Coronary artery (tissue), 2 donors: ENCODE results near the gene FHIT.

Experiments
- DNase-seq: peaks from one replicate; pipeline ENCODE4 v3.0.0-alpha.2; 2017; ENCODE audit warnings: low spot score
- H3K27ac ChIP-seq, 2 donors: fragments of 200-600 bp; sonication (generic); one replicate each; pipeline ENCODE4 v1.5.1; 2016 to 2019
- H3K4me3 ChIP-seq: fragments of 200-600 bp; sonication (generic); 2 replicates; pipeline ENCODE4 v1.5.1; 2016; ENCODE audit warnings: mild to moderate bottlenecking, moderate library complexity
- TF ChIP-seq, protein P1 (sequence below): fragments of 200-600 bp; sonication (generic); IDR thresholded peaks from one replicate; pipeline ENCODE4 v1.5.1; 2019; ENCODE audit warnings: antibody characterized with exemption

FHIT gene

GRCh38 chr3:60417576-60417975, 833.7 kb downstream of the FHIT start:
- TF ChIP-seq, protein P1, sequence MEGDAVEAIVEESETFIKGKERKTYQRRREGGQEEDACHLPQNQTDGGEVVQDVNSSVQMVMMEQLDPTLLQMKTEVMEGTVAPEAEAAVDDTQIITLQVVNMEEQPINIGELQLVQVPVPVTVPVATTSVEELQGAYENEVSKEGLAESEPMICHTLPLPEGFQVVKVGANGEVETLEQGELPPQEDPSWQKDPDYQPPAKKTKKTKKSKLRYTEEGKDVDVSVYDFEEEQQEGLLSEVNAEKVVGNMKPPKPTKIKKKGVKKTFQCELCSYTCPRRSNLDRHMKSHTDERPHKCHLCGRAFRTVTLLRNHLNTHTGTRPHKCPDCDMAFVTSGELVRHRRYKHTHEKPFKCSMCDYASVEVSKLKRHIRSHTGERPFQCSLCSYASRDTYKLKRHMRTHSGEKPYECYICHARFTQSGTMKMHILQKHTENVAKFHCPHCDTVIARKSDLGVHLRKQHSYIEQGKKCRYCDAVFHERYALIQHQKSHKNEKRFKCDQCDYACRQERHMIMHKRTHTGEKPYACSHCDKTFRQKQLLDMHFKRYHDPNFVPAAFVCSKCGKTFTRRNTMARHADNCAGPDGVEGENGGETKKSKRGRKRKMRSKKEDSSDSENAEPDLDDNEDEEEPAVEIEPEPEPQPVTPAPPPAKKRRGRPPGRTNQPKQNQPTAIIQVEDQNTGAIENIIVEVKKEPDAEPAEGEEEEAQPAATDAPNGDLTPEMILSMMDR, result no peak
- no peak overlapping the region for H3K27ac ChIP-seq
- no peak for DNase-seq
- no peak overlapping the region for H3K4me3 ChIP-seq

- no peak overlapping the region for H3K27ac ChIP-seq
- DNase-seq, result no peak
- no peak overlapping the region for H3K4me3 ChIP-seq
- TF ChIP-seq, protein P1, result no peak
Measured at GRCh38 chr3:60414011-60414410, 837.2 kb downstream of the FHIT start.

- H3K4me3 ChIP-seq, result no peak overlapping the region
- DNase-seq, result no peak
- no peak overlapping the region for H3K27ac ChIP-seq
- TF ChIP-seq, protein P1, result no peak
Measured at GRCh38 chr3:60413551-60413950, 837.7 kb downstream of the FHIT start.

GRCh38 chr3:60403866-60404265, 847.4 kb downstream of the FHIT start:
- Histone ChIP-seq H3K4me3 (no peak overlapping the region), H3K27ac (no peak overlapping the region)
- TF ChIP-seq, protein P1, result no peak
- no peak for DNase-seq

GRCh38 chr3:60402931-60403330, 848.3 kb downstream of the FHIT start:
- no peak for DNase-seq
- TF ChIP-seq, protein P1, result no peak

GRCh38 chr3:60399861-60400845, 851.1 kb downstream of the FHIT start:
- Histone ChIP-seq H3K27ac (no peak overlapping the region), H3K4me3 (no peak overlapping the region)
- TF ChIP-seq, protein P1, result no peak
- no peak for DNase-seq

More at GRCh38 chr3:60402931-60403330, 848.3 kb downstream of the FHIT start:
- Histone ChIP-seq H3K4me3 (no peak overlapping the region), H3K27ac (no peak overlapping the region)

GRCh38 chr3:60399292-60399691, 852.0 kb downstream of the FHIT start:
- no peak overlapping the region for H3K27ac ChIP-seq
- no peak for DNase-seq
- no peak overlapping the region for H3K4me3 ChIP-seq
- TF ChIP-seq, protein P1, result no peak
